Measurements from ENCODE around the gene VARS1. TPM values are rescaled to one million over a fixed set of nuclear protein-coding genes. Genes with fewer than 3 reads are reported as not detected.
A peak's percentile ranks its signal among the peaks of the same experiment; 100 is the strongest.
"Not testable (repeated sequence)": the region's sequence is repeated elsewhere in the genome, so short reads cannot be mapped to it uniquely, and the experiment has no call there.

Gene VARS1
- total RNA-seq, result 46.3 and 49.7 TPM in 2 replicates
- 51.5 and 63.9 TPM in 2 replicates for polyA plus RNA-seq

DNA sequence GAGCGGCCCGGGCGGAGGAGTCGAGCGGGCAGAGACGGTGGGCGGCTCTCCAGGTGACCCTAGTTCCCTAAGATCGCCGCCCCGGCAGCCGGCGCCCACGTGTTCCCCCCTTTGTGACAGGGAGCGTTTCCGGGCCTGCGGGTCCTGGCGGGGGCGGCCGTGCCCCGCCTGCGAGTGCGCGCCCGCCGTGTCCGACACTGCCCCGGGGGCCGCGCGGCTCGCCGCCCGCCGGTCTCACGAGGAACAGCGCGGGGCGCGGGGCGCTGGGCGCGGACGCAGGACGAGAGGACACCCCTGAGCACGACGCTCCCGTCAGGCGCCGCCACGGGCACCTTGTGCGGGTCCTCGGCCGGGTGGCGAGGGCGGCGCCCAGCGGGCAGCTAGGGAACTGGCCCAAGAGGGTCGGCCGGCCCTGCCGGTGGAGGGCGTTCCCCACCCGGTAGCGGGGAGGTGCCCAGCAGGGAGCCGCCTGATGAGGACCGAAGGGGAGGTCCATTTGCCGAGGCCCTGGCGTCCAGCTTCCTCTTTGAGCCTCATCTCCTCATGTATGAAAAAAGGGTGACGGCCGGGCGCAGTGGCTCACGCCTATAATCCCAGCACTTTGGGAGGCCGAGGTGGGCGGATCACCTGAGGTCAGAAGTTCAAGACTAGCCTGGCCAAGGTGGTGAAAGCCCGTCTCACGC is at the start of gene VARS1:
Gene VARS1, minus strand, starts transcription at position 137 of the 683 bp plus-strand sequence. CDS start 535 bp downstream, outside the sequence.
- Histone ChIP-seq H3K36me3 (peaks cover 6% of the 10 kb centered on the region), H3K9me3 (ENCODE audit: low read depth) (no peaks in the 10 kb centered on the region), H3K4me1 (ENCODE audit: low read depth) (peaks cover 7% of the 10 kb centered on the region), H3K4me3 (peak within 1 kb of the TSS; percentile 76), H3K27ac (peak within 1 kb of the TSS; percentile 100), H3K27me3 (no peaks in the 10 kb centered on the region)
- TF ChIP-seq CTCF (IDR thresholded peaks at IDR 0.05; ENCODE audit: low read depth, low read length), result peak; percentile 71
- DNase-seq (ENCODE audit: low read depth in 1 of 2, low spot score in 1 of 2), result peak; percentile 93 to 96

- Histone ChIP-seq H3K4me1 (ENCODE audit: low read depth) (no peaks in the 10 kb centered on the region), H3K27ac (no peak overlapping the region), H3K36me3 (peaks cover 17% of the 10 kb centered on the region), H3K27me3 (no peaks in the 10 kb centered on the region), H3K9me3 (ENCODE audit: low read depth) (no peaks in the 10 kb centered on the region), H3K4me3 (no peak overlapping the region)
- TF ChIP-seq CTCF (IDR thresholded peaks at IDR 0.05; ENCODE audit: low read depth, low read length), result no peak
- no peak for DNase-seq (ENCODE audit: low read depth in 1 of 2, low spot score in 1 of 2)
Measured at GRCh38 chr6:31844507-31844906, 49.0 kb upstream of the VARS1 start.

DNA sequence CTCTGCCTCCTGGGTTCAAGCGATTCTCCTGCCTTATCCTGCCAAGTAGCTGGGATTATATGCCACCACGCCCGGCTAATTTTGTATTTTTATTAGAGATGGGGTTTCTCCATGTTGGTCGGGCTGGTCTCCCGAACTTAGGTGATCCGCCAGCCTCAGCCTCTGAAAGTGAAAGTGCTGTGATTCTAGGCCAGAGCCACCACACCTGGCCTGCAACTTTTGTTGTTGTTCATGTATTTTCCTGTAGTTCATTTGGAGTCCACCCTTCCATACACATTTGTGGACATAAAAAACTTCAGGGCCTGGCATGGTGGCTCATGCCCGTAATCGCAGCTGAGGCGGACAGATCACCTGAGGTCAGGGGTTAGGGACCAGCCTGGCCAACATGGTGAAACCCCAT is 46.5 kb upstream of the VARS1 start:
- H3K27me3 ChIP-seq, result no peaks in the 10 kb centered on the region
- no peak for DNase-seq (ENCODE audit: low read depth in 1 of 2, low spot score in 1 of 2)
- H3K36me3 ChIP-seq, result peaks cover 42% of the 10 kb centered on the region
- no peaks in the 10 kb centered on the region for H3K9me3 ChIP-seq (ENCODE audit: low read depth)
- H3K4me3 ChIP-seq, result no peak overlapping the region
- H3K4me1 ChIP-seq (ENCODE audit: low read depth), result peaks cover 12% of the 10 kb centered on the region
- no peak overlapping the region for H3K27ac ChIP-seq
- TF ChIP-seq CTCF (IDR thresholded peaks at IDR 0.05; ENCODE audit: low read depth, low read length), result no peak

DNA sequence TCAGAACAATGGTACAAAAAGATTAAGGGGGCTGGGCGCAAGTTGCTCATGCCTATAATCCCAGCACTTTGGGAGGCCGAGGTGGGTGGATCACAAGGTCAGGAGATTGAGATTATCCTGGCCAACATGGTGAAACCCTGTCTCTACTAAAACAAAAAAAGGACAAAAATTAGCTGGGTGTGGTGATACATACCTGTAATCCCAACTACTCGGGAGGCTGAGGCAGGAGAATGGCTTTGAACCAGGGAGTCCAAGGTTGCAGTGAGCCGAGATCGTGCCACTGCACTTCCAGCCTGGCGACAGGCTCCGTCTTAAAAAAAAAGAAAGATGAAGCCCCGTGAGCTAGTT is 44.2 kb upstream of the VARS1 start:
- not testable (repeated sequence) for H3K27ac ChIP-seq
- H3K36me3 ChIP-seq, result peaks cover 47% of the 10 kb centered on the region

DNA sequence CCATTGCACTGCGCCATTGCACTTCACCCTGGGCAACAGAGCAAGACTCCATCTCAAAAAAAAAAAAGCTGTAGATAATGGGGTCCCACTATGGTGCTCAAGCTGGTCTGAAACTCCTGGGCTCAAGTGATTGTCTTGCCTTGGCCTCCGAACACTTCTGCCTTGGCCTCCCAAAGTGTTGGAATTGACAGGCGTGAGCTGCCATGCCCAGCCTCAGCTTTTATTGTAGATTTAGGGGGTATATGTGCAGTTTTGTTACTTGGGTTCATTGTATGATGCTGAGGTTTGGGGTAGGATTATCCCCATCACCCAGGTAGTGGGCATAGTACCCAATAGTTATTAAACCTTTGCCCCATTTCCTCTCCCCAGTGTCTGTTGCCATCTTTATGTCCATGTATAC is 43.4 kb upstream of the VARS1 start:
- no peak overlapping the region for H3K4me3 ChIP-seq
- no peaks in the 10 kb centered on the region for H3K9me3 ChIP-seq (ENCODE audit: low read depth)
- no peak for TF ChIP-seq CTCF (IDR thresholded peaks at IDR 0.05; ENCODE audit: low read depth, low read length)
- no peak for DNase-seq (ENCODE audit: low read depth in 1 of 2, low spot score in 1 of 2)
- peaks cover 47% of the 10 kb centered on the region for H3K36me3 ChIP-seq
- H3K27me3 ChIP-seq, result no peaks in the 10 kb centered on the region
- H3K4me1 ChIP-seq (ENCODE audit: low read depth), result peaks cover 26% of the 10 kb centered on the region
- no peak overlapping the region for H3K27ac ChIP-seq

More for the DNA sequence above, 44.2 kb upstream of the VARS1 start:
- H3K4me3 ChIP-seq; DNase-seq (ENCODE audit: low read depth in 1 of 2, low spot score in 1 of 2); H3K27me3 ChIP-seq; H3K9me3 ChIP-seq (ENCODE audit: low read depth): not testable (repeated sequence)
- peaks cover 26% of the 10 kb centered on the region for H3K4me1 ChIP-seq (ENCODE audit: low read depth)

GRCh38 chr6:31838114-31838553 is 42.6 kb upstream of the VARS1 start:
- DNase-seq (ENCODE audit: low read depth in 1 of 2, low spot score in 1 of 2); H3K9me3 ChIP-seq (ENCODE audit: low read depth); H3K27me3 ChIP-seq; H3K4me3 ChIP-seq: not testable (repeated sequence)
- Histone ChIP-seq H3K36me3 (peaks cover 47% of the 10 kb centered on the region), H3K4me1 (ENCODE audit: low read depth) (peaks cover 26% of the 10 kb centered on the region), H3K27ac (peak overlapping the region; percentile 72)
